Nucleus accumbens (tissue), 56 donors: ENCODE measurements around the gene ZNF431.
"Not testable (repeated sequence)": the region's sequence is repeated elsewhere in the genome, so short reads cannot be mapped to it uniquely, and the experiment has no call there.

Experiments
- DNase-seq, 56 donors: peaks; one replicate each; lab custom pipeline; 2025; lab: John Stamatoyannopoulos, UW

Gene ZNF431

DNA sequence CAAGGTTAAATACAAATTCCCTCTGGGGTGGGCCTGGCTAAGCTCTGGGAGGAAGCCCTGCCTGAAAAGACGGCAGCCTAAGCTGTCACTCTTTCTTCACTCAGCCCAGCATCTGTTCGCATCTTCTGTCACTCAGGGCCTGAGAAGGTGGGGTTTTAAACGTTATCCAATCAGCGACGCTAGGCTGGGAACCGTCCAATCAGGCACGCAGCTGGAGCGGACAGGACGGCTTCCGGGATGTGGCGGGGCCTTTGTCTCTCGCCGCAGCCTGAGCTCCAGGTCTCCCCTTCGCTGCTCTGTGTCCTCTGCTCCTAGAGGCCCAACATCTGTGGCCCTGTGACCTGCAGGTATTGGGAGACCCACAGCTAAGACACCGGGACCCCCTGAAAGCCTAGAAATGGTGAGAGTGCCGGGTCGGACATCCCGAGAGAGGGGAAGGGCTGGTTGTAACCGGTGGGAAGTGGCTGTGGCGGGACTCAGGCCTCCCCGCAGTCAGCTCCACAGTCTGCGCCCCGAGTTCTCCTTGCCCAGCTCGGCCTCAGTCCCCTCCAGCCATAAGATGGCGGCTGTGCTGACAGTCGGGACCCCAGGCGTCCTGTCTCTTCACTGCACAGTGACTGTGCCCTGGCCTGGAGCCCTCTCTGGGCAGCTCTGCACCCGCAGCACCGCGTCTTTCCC is at the start of gene ZNF431:
Gene ZNF431 (plus strand): TSS at position 254 of the 678 bp plus-strand sequence. CDS start 144 bp downstream, at position 398.
- DNase-seq: peak; percentile 56 to 96 (median 90)

- DNase-seq: no peak
These were observed 49.7 kb upstream of the ZNF431 start for GRCh38 chr19:21092109-21092508.

DNA sequence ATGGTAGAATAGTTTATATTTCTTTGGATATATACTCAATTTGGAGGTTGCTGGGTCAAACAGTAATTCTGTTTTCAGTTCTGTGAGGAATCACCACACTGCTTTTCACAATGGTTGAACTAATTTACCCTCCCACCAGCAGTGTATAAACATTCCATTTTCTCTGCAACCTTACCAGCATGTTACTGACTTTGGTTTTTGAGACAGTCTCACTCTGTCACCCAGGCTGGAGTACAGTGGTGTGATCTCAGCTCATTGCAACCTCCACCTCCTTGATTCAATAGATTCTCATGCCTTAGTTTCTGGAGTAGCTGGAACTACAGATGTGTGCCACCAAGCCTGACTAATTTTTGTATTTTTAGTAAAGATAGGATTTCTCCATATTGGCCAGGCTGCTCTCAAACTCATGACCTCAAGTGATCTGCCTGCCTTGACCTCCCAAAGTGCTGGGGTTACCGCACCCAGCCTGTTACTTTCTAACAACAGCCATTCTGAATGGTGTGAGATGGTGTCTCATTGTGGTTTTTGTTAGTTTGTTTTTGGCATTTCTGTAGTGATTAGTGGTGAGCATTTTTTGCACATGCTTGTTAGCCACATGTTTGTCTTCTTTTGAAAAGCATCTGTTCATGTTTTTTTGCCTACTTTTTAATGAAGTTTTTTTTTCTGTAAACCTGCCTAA is 47.4 kb upstream of the ZNF431 start:
- DNase-seq: no peak

DNA sequence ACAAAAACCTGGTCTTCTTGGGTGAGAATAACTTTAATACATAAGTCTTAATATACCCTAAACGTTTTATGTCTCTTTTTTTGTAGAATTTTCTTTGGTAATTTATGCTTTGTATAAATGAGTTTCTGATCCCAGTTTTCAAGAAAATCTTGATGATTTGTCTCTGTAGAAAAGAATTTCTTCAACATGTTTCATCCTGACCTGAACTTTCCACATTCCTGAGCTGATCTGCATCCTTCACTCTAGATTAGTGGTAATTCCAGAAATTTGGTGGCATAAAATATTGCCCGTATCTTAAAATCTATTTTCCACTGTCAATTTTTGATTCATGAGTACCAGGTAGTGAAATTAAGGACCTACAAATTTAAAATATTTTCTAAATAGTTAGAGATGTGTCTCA is 43.5 kb upstream of the ZNF431 start:
- no peak for DNase-seq

DNA sequence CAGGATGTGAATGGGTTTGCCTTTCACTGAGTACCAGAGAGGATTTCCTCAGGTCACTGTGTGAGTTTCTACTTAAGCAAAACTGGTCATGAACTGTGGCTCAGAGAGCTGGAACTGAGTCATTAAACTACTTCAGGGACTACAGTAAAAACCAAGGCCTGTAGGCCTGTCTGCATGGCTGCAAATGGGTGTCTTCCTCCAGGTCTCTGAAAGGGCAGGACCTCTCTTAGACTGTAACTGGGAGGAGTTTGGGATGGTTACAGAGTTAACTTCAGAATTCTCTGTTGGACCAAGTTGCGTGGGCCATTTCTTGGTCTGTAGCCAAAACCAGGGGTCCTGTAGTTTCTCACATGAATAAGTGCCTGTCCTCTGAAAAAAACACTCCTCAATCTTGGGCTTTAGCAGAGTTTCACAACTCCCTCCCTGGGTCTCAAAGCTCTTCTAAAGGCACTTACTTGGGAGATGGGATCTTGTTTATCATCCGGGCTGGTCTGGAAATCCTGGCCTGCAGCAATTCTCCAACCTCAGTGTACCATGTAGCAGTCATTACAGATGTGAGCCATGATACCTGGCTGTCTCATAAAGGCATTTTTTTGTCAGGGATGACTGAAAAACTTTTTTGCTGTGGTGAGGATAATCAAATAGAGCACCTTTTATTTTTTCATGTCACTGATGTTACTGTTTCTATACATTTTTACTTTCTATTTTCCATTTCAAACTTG is 40.2 kb upstream of the ZNF431 start:
- DNase-seq: no peak

- DNase-seq: no peak
These were observed 32.7 kb upstream of the ZNF431 start for GRCh38 chr19:21109116-21109515.

GRCh38 chr19:21110183-21110582 is 31.7 kb upstream of the ZNF431 start:
- DNase-seq: no peak

DNA sequence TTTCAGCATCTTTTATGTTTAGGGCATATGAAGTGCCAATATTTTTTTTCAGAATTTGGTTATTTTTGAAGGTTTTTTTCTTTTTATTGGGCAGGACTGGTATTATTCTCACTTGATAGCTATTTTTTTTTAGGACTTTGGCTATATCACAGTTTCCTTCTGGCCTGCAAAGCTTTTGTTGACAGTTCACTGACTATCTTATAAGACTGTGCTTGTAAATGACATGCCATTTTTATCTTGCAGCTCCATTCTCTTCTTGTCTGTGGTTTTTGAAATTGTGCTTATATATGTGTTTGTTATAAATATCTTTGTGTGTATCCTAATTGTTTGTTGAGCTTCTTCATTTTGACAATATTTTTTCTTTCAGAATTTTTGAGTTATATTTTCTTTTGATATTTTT is 26.4 kb upstream of the ZNF431 start:
- DNase-seq: no peak

DNA sequence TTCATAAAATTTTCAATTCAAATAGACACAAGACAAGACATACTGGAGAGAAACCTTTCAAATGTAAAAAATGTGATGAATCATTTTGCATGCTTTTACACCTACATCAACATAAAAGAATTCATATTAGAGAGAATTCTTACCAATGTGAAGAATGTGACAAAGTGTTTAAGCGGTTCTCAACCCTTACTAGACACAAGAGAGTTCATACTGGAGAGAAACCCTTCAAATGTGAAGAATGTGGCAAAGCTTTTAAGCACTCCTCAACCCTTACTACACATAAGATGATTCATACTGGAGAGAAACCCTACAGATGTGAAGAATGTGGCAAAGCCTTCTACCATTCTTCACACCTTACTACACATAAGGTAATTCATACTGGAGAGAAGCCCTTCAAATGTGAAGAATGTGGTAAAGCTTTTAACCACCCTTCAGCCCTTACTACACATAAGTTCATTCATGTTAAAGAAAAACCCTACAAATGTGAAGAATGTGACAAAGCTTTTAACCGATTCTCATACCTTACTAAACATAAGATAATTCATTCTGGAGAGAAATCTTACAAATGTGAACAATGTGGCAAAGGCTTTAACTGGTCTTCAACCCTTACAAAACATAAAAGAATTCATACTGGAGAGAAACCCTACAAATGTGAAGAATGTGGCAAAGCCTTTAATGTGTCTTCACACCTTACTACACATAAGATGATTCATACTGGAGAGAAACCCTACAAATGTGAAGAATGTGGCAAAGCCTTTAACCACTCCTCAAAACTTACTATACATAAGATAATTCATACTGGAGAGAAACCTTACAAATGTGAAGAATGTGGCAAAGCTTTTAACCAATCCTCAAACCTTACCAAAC is 24.6 kb upstream of the ZNF431 start:
- DNase-seq: no peak

GRCh38 chr19:21126078-21126477 is 15.8 kb upstream of the ZNF431 start:
- DNase-seq: no peak

GRCh38 chr19:21127001-21127400 is 14.8 kb upstream of the ZNF431 start:
- no peak for DNase-seq

- DNase-seq: no peak
These were observed 13.9 kb upstream of the ZNF431 start for GRCh38 chr19:21127898-21128297.

- DNase-seq: no peak
These were observed 12.7 kb upstream of the ZNF431 start for GRCh38 chr19:21128901-21129698.

- DNase-seq: no peak
These were observed 11.6 kb upstream of the ZNF431 start for GRCh38 chr19:21130097-21130775.

- no peak for DNase-seq
These were observed 8.2 kb upstream of the ZNF431 start for GRCh38 chr19:21133633-21134032.

- no peak for DNase-seq
These were observed 6.9 kb upstream of the ZNF431 start for GRCh38 chr19:21134934-21135366.

GRCh38 chr19:21135433-21135832 is 6.4 kb upstream of the ZNF431 start:
- DNase-seq: no peak

DNA sequence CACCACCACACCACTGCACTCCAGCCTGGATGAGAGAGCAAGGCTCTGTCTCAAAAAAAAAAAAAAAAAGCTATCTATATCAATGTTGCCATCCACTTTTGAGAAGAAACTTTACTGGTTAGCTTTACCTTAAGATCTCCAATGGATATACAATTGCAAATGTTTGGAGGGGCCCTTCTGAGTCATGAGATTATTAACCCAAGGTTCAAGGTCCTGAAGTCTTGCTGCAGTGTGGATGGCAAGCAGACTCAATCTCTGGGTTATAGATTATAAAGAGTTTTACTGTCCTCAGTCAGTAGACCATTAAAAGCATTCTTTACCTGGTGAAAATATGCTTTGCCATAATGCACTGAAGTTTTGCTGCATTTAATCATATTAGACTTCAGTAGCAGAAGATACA is 3.7 kb upstream of the ZNF431 start:
- DNase-seq: no peak

DNA sequence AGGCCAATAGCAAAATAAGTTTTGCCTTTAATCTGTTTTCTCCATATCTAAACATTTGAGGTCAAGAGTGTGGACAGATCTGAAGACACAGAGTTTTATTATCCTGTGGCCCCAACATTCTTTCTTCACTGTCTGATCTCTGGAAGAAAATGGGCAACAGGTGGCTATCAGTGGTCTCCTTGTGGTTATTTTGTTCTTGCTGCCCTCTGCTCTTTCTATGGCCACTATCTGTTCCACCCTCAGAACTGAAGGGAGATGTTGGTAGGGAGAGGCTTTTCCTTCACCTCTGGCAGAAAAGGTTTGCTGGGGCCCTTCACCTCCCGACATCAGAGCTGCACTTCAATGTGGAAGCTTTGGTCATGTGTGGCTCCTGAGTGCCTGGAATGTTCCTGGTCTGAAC is 834 bp upstream of the ZNF431 start:
- not testable (repeated sequence) for DNase-seq
